GM19023 (cell line): ENCODE results near the gene IL17RE.
A peak's percentile ranks its signal among the peaks of the same experiment; 100 is the strongest.

Experiments
- ATAC-seq: cut with Tn5 transposase; IDR thresholded peaks from one replicate; pipeline ENCODE4 v1.9.1; 2021; ENCODE audit warnings: mild to moderate bottlenecking, moderate library complexity; ENCODE audit not compliant: unreplicated experiment

The IL17RE gene

DNA sequence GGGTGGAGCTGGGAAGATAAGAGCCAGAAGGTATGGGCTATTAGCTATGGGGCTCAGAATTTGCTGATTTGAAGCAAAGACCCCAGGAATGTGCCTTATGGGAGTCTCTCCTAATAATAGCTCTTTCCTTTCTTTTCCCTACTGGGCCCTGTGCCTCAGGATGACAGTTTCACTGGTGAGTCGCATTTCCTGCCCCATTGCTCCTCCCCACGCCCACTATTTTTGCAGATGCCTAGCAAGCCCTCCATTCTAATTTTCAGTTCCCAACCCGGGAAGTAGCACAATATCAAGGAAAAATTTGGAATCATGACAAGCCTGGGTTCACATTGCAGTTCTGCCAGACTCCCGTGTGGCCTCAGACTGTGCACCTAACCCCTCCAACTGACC lies 583 bp downstream of the IL17RE start:
- ATAC-seq = no peak

GRCh38 chr3:9903904-9904303 lies 1.3 kb downstream of the IL17RE start:
- ATAC-seq = no peak

GRCh38 chr3:9906480-9906879 lies 3.8 kb downstream of the IL17RE start:
- no peak for ATAC-seq

- no peak for ATAC-seq
Measured at GRCh38 chr3:9908286-9908685, 5.6 kb downstream of the IL17RE start.

DNA sequence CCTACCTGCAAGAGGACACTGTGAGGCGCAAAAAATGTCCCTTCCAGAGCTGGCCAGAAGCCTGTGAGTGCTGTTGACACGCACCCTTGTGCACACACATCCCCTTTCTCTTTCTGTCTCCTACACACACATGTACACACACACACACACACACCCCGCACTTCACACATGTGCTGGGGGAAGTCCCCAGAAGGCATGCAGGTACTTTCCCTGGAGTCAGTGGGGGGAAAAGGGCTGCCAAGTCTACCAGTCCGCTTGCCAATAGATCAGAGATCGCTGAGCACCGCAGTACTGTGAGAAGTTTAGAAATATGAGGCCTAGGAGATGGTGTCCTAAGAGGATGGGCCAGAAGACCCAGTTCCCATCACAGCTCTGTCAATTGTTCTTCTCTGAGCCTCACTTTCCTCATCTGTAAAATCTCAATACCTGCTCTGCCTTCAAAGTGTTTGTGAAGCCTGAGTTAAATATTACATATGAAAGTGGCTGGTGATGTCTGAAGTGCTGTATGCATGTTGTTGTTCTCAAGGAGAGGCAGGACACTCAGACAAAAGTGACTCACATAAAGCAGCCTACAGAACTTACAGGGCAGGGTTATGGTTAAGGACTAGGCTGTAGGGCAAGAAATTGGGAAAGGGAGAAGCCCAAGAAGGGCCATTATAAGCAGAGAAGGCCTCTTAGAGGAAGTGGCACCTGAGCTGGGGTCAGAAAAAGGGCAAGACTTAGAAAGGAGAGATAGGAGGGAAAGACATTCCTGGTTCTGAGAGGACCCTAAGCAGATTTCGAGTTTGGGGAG lies 6.8 kb downstream of the IL17RE start:
- no peak for ATAC-seq

GRCh38 chr3:9911863-9912262 lies 9.2 kb downstream of the IL17RE start:
- no peak for ATAC-seq

DNA sequence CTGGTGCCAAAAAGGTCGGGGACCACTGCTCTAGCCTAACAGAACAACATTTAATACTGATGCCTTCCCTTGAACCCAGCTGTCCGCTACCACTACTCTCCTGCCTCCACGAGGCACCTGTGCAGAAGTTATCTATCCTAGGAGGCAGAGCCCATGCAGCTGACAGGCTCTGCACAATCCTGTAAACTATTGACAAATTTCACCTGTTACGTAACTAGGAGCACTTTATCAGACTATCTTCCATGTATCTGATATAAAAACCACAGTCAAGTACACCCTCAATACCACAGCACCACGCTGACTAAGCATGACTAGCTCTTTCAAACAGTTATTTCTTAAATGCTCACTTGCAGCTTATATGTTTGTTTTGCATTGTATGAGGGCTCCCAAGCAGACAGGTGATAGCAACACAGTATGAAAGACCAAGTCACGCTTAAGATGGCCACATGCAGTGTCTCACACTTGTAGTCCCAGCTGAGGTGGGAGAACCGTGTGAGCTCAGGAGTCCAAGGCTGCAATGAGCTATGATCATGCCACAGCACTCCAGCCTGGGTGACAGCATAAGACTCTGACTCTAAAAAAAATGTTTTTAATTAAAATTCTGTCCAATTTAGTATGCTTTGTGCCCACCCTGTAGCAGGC lies 9.8 kb downstream of the IL17RE start:
- no peak for ATAC-seq

DNA sequence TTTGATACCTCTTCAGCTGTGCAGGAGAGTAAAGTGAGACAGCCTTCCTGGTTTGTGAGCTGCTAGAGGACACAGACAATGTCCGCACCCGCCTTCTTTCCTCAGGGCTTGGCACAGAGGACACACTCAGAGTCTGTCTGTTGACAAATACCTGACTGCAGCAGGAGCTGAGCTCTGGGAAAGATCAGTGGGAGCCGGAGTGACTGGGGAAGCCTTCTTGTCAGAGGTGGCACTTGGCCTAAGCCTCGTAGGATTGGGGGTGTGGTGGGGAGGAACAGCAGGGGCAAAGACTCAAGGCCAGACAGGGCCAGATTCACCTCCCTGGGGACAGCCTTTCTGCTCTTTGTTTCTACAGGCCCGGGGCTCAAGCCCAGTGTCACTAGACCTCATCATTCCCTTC lies 11.0 kb downstream of the IL17RE start:
- ATAC-seq = no peak

GRCh38 chr3:9914011-9914410 lies 11.4 kb downstream of the IL17RE start:
- ATAC-seq = no peak

DNA sequence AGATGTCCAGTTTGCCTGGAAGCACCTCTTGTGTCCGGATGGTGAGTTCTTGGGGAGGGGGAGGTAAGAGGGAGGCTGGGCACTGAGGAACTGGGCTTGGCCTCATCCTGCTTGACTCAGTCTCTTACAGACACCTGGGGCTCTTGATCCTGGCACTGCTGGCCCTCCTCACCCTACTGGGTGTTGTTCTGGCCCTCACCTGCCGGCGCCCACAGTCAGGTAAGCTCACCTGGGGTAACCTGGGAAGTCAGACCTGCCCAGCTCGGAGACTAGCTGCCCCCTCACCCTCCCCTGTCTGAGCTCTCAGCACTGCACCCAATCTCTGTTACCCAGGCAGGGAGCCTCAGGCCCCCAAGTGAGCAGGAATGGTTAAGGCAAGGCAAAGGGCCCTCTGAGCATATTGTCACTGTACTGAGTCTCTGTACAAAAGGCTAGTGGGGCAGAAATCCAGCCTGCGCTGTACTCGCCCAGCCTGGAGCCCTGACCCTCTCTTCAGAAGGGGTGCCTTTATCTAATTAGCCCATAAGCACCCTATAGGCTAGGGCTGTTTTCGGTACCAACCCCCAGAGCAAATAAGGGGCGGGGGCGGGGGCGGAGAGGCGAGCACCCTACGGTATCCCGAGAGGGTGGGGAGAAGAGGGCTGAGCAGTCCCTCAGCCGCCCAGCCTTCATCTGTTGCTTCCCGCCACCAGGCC lies 12.1 kb downstream of the IL17RE start:
- ATAC-seq = no peak

DNA sequence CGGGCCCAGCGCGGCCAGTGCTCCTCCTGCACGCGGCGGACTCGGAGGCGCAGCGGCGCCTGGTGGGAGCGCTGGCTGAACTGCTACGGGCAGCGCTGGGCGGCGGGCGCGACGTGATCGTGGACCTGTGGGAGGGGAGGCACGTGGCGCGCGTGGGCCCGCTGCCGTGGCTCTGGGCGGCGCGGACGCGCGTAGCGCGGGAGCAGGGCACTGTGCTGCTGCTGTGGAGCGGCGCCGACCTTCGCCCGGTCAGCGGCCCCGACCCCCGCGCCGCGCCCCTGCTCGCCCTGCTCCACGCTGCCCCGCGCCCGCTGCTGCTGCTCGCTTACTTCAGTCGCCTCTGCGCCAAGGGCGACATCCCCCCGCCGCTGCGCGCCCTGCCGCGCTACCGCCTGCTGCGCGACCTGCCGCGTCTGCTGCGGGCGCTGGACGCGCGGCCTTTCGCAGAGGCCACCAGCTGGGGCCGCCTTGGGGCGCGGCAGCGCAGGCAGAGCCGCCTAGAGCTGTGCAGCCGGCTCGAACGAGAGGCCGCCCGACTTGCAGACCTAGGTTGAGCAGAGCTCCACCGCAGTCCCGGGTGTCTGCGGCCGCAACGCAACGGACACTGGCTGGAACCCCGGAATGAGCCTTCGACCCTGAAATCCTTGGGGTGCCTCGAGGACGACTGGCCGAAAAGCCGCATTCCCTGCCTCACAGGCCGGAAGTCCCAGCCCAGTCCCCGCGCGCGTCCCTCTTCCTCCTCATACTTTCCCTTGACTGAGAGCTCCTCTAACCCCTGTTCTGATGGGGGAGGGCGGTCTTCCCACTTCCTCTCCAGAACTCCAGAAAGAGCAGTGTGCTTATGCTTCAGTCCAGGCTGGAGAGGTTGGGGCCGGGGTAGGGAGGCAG lies 12.8 kb downstream of the IL17RE start:
- peak; percentile 43 for ATAC-seq

DNA sequence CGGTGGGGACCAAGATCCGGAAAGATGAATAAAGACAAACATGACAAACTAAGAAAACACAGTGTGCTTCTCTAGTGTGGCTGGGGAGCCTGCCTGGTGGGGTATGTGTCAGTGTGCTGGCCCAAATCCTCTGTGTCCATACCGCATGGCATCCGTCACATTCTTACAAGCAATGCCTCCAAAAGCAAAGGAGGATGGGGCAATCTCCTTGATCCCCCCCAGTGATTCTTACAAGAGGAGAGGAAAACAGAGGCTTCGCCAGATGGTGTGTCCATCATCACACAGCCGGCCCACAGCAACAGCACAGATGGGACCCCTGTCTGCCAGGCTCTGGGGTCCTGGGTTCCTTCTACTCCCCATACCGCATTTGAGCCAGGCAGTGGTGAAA lies 13.7 kb downstream of the IL17RE start:
- no peak for ATAC-seq

- no peak for ATAC-seq
Measured at GRCh38 chr3:9916734-9917680, 14.4 kb downstream of the IL17RE start, which contains the start of gene IL17RC. Gene IL17RC, plus strand, starts transcription at chr3:9917098. Its CDS starts 218 bp downstream, at chr3:9917316.

DNA sequence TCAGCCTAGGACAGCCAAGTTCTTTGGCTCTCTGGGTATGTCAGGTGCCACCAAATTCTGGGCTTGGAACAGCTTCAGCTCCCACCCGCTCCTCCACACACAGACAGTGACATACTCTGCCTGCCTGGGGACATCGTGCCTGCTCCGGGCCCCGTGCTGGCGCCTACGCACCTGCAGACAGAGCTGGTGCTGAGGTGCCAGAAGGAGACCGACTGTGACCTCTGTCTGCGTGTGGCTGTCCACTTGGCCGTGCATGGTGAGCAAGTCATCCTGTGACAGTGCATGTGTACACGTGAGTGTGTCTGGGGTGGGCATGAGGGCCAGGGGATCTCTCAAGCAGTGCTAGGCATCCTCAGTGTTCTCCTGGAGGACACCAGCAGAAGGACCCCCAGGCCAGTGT lies 15.2 kb downstream of the IL17RE start:
- ATAC-seq = no peak

- no peak for ATAC-seq
Measured at GRCh38 chr3:9918261-9919038, 15.8 kb downstream of the IL17RE start.

DNA sequence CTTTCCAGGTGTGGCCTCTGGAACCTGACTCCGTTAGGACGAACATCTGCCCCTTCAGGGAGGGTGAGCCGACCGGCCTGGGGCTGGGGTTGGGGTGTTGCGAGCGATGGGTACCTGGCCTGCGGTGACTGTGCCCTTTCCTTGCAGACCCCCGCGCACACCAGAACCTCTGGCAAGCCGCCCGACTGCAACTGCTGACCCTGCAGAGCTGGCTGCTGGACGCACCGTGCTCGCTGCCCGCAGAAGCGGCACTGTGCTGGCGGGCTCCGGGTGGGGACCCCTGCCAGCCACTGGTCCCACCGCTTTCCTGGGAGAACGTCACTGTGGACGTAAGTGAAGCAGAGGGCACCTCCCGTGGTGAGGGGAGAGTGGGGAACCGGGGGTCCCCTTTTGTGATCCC lies 25.5 kb downstream of the IL17RE start:
- ATAC-seq = no peak

- no peak for ATAC-seq
Measured at GRCh38 chr3:9930804-9931418, 28.3 kb downstream of the IL17RE start.

GRCh38 chr3:9932535-9932842 lies 29.8 kb downstream of the IL17RE start:
- ATAC-seq = no peak
